ENCODE measurements around the gene CABCOCO1.

Gene CABCOCO1

GRCh38 chr10:61792097-61792716 is 129.5 kb downstream of the CABCOCO1 start:
- Histone ChIP-seq H3K36me3 (ENCODE audit: insufficient read depth, low read length) (no peaks in the 10 kb centered on the region), H3K4me1 (ENCODE audit: control insufficient read depth, insufficient read depth, low read length) (peaks cover 37% of the 10 kb centered on the region), H3K9ac (ENCODE audit: low read depth, low read length) (no peak overlapping the region), H3K9me3 (replicated peaks; ENCODE audit: low read length) (no peaks in the 10 kb centered on the region), H3K4me3 (ENCODE audit: low read length) (no peak overlapping the region), H3K4me2 (ENCODE audit: low read length) (no peak overlapping the region), H3K27me3 (ENCODE audit: control insufficient read depth, insufficient read depth, low read length) (no peaks in the 10 kb centered on the region)

GRCh38 chr10:61792921-61793320 is 130.2 kb downstream of the CABCOCO1 start:
- no peak overlapping the region for H3K4me2 ChIP-seq (ENCODE audit: low read length)
- peaks cover 29% of the 10 kb centered on the region for H3K4me1 ChIP-seq (ENCODE audit: control insufficient read depth, insufficient read depth, low read length)
- H3K9me3 ChIP-seq (replicated peaks; ENCODE audit: low read length), result no peaks in the 10 kb centered on the region
- no peaks in the 10 kb centered on the region for H3K36me3 ChIP-seq (ENCODE audit: insufficient read depth, low read length)
- H3K9ac ChIP-seq (ENCODE audit: low read depth, low read length), result no peak overlapping the region
- H3K4me3 ChIP-seq (ENCODE audit: low read length), result no peak overlapping the region
- no peaks in the 10 kb centered on the region for H3K27me3 ChIP-seq (ENCODE audit: control insufficient read depth, insufficient read depth, low read length)

- H3K4me1 ChIP-seq (ENCODE audit: control insufficient read depth, insufficient read depth, low read length), result peaks cover 29% of the 10 kb centered on the region
- H3K4me2 ChIP-seq (ENCODE audit: low read length), result peak overlapping the region; percentile 53
- H3K9me3 ChIP-seq (replicated peaks; ENCODE audit: low read length), result no peaks in the 10 kb centered on the region
- H3K9ac ChIP-seq (ENCODE audit: low read depth, low read length), result no peak overlapping the region
- H3K4me3 ChIP-seq (ENCODE audit: low read length), result peak overlapping the region; percentile 33
- no peaks in the 10 kb centered on the region for H3K36me3 ChIP-seq (ENCODE audit: insufficient read depth, low read length)
- no peaks in the 10 kb centered on the region for H3K27me3 ChIP-seq (ENCODE audit: control insufficient read depth, insufficient read depth, low read length)
Observed at GRCh38 chr10:61793760-61794703, 131.3 kb downstream of the CABCOCO1 start.

- Histone ChIP-seq H3K4me1 (ENCODE audit: control insufficient read depth, insufficient read depth, low read length) (peaks cover 29% of the 10 kb centered on the region), H3K9me3 (replicated peaks; ENCODE audit: low read length) (no peaks in the 10 kb centered on the region), H3K9ac (ENCODE audit: low read depth, low read length) (no peak overlapping the region), H3K4me3 (ENCODE audit: low read length) (no peak overlapping the region), H3K4me2 (ENCODE audit: low read length) (no peak overlapping the region), H3K36me3 (ENCODE audit: insufficient read depth, low read length) (no peaks in the 10 kb centered on the region), H3K27me3 (ENCODE audit: control insufficient read depth, insufficient read depth, low read length) (no peaks in the 10 kb centered on the region)
Observed at GRCh38 chr10:61795147-61795546, 132.4 kb downstream of the CABCOCO1 start.

GRCh38 chr10:61795551-61795950 is 132.8 kb downstream of the CABCOCO1 start:
- Histone ChIP-seq H3K4me3 (ENCODE audit: low read length) (no peak overlapping the region), H3K4me1 (ENCODE audit: control insufficient read depth, insufficient read depth, low read length) (peaks cover 29% of the 10 kb centered on the region), H3K9ac (ENCODE audit: low read depth, low read length) (no peak overlapping the region), H3K4me2 (ENCODE audit: low read length) (no peak overlapping the region), H3K27me3 (ENCODE audit: control insufficient read depth, insufficient read depth, low read length) (no peaks in the 10 kb centered on the region), H3K9me3 (replicated peaks; ENCODE audit: low read length) (no peaks in the 10 kb centered on the region), H3K36me3 (ENCODE audit: insufficient read depth, low read length) (no peaks in the 10 kb centered on the region)

GRCh38 chr10:61796785-61797184 is 134.1 kb downstream of the CABCOCO1 start:
- H3K4me2 ChIP-seq (ENCODE audit: low read length), result no peak overlapping the region
- no peaks in the 10 kb centered on the region for H3K9me3 ChIP-seq (replicated peaks; ENCODE audit: low read length)
- no peak overlapping the region for H3K4me3 ChIP-seq (ENCODE audit: low read length)
- H3K27me3 ChIP-seq (ENCODE audit: control insufficient read depth, insufficient read depth, low read length), result no peaks in the 10 kb centered on the region
- peaks cover 21% of the 10 kb centered on the region for H3K4me1 ChIP-seq (ENCODE audit: control insufficient read depth, insufficient read depth, low read length)
- H3K9ac ChIP-seq (ENCODE audit: low read depth, low read length), result no peak overlapping the region
- no peaks in the 10 kb centered on the region for H3K36me3 ChIP-seq (ENCODE audit: insufficient read depth, low read length)

GRCh38 chr10:61797304-61798153 is 134.8 kb downstream of the CABCOCO1 start:
- Histone ChIP-seq H3K4me3 (ENCODE audit: low read length) (no peak overlapping the region), H3K27me3 (ENCODE audit: control insufficient read depth, insufficient read depth, low read length) (no peaks in the 10 kb centered on the region), H3K4me1 (ENCODE audit: control insufficient read depth, insufficient read depth, low read length) (peaks cover 21% of the 10 kb centered on the region), H3K9me3 (replicated peaks; ENCODE audit: low read length) (no peaks in the 10 kb centered on the region), H3K4me2 (ENCODE audit: low read length) (no peak overlapping the region), H3K36me3 (ENCODE audit: insufficient read depth, low read length) (no peaks in the 10 kb centered on the region), H3K9ac (ENCODE audit: low read depth, low read length) (no peak overlapping the region)

- Histone ChIP-seq H3K9ac (ENCODE audit: low read depth, low read length) (no peak overlapping the region), H3K4me1 (ENCODE audit: control insufficient read depth, insufficient read depth, low read length) (peaks cover 10% of the 10 kb centered on the region), H3K9me3 (replicated peaks; ENCODE audit: low read length) (no peaks in the 10 kb centered on the region), H3K4me2 (ENCODE audit: low read length) (no peak overlapping the region), H3K36me3 (ENCODE audit: insufficient read depth, low read length) (no peaks in the 10 kb centered on the region), H3K27me3 (ENCODE audit: control insufficient read depth, insufficient read depth, low read length) (no peaks in the 10 kb centered on the region), H3K4me3 (ENCODE audit: low read length) (no peak overlapping the region)
Observed at GRCh38 chr10:61798713-61799112, 136.0 kb downstream of the CABCOCO1 start.

GRCh38 chr10:61801484-61801883 is 138.8 kb downstream of the CABCOCO1 start:
- Histone ChIP-seq H3K4me3 (ENCODE audit: low read length) (no peak overlapping the region), H3K36me3 (ENCODE audit: insufficient read depth, low read length) (no peaks in the 10 kb centered on the region), H3K27me3 (ENCODE audit: control insufficient read depth, insufficient read depth, low read length) (no peaks in the 10 kb centered on the region), H3K9ac (ENCODE audit: low read depth, low read length) (no peak overlapping the region), H3K9me3 (replicated peaks; ENCODE audit: low read length) (no peaks in the 10 kb centered on the region), H3K4me2 (ENCODE audit: low read length) (no peak overlapping the region), H3K4me1 (ENCODE audit: control insufficient read depth, insufficient read depth, low read length) (peaks cover 9% of the 10 kb centered on the region)

- Histone ChIP-seq H3K4me3 (ENCODE audit: low read length) (no peak overlapping the region), H3K27me3 (ENCODE audit: control insufficient read depth, insufficient read depth, low read length) (no peaks in the 10 kb centered on the region), H3K9ac (ENCODE audit: low read depth, low read length) (no peak overlapping the region), H3K9me3 (replicated peaks; ENCODE audit: low read length) (no peaks in the 10 kb centered on the region), H3K4me2 (ENCODE audit: low read length) (no peak overlapping the region), H3K4me1 (ENCODE audit: control insufficient read depth, insufficient read depth, low read length) (peaks cover 9% of the 10 kb centered on the region), H3K36me3 (ENCODE audit: insufficient read depth, low read length) (no peaks in the 10 kb centered on the region)
Observed at GRCh38 chr10:61803269-61803668, 140.5 kb downstream of the CABCOCO1 start.

GRCh38 chr10:61804414-61804813 is 141.7 kb downstream of the CABCOCO1 start:
- H3K4me3 ChIP-seq (ENCODE audit: low read length), result no peak overlapping the region
- H3K9me3 ChIP-seq (replicated peaks; ENCODE audit: low read length), result no peaks in the 10 kb centered on the region
- H3K27me3 ChIP-seq (ENCODE audit: control insufficient read depth, insufficient read depth, low read length), result no peaks in the 10 kb centered on the region
- H3K36me3 ChIP-seq (ENCODE audit: insufficient read depth, low read length), result no peaks in the 10 kb centered on the region
- peaks cover 9% of the 10 kb centered on the region for H3K4me1 ChIP-seq (ENCODE audit: control insufficient read depth, insufficient read depth, low read length)
- H3K9ac ChIP-seq (ENCODE audit: low read depth, low read length), result no peak overlapping the region
- no peak overlapping the region for H3K4me2 ChIP-seq (ENCODE audit: low read length)

All from skeletal muscle satellite cell (primary cell).